ENCODE results near the gene LIPC.

DNA sequence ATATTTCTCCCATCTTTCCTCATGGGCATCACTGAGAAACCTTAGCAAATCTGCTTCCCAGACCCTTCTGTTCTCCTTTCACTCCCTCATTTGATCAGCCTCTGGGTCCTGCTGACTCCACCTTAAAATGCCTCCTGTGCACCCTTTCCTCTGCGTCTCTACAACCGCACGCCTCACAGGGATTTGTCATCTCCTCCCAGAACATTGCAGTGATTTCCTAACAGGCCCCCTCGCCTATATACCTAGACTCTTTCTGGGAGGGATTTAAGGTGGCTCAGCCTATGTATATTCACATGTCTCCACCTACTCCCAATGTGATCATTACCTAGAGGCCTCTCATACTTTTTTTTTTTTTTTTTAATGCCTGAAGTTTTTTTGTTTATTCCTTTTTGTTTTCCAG lies 69.2 kb downstream of the LIPC start:
- TF ChIP-seq POLR2A (IDR thresholded peaks at IDR 0.05) (no peak), CTCF (IDR thresholded peaks at IDR 0.05 in 8 of 11, conservative IDR thresholded peaks at IDR 0.05 in 3 of 11) (no peak), POLR2AphosphoS5 (IDR thresholded peaks at IDR 0.05) (no peak)

Measured in spleen (tissue), 7 donors.